Activated CD4-positive, CD25-positive, alpha-beta regulatory T cell (primary cell): ENCODE measurements around the gene UGT1A9.
"Not testable (repeated sequence)": the region's sequence is repeated elsewhere in the genome, so short reads cannot be mapped to it uniquely, and the experiment has no call there.

Experiments
- DNase-seq, 4 experiments: peaks; one replicate each; lab custom pipeline; 2025; lab: John Stamatoyannopoulos, UW

Gene UGT1A9

GRCh38 chr2:233711312-233712008, 39.8 kb downstream of the UGT1A9 start:
- peak; percentile 24 to 56 (median 28) for DNase-seq

GRCh38 chr2:233712611-233713261, 41.0 kb downstream of the UGT1A9 start, which contains the start of gene UGT1A5:
Gene UGT1A5 (plus strand): TSS chr2:233712907. CDS start chr2:233712992, 85 bp downstream.
- DNase-seq, result no peak

DNA sequence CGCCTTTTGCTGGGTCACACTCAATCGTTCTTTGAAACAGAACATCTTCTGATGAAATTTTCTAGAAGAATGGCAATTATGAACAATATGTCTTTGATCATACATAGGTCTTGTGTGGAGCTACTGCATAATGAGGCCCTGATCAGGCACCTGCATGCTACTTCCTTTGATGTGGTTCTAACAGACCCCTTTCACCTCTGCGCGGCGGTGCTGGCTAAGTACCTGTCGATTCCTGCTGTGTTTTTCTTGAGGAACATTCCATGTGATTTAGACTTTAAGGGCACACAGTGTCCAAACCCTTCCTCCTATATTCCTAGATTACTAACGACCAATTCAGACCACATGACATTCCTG, 41.5 kb downstream of the UGT1A9 start:
- DNase-seq, result no peak

DNA sequence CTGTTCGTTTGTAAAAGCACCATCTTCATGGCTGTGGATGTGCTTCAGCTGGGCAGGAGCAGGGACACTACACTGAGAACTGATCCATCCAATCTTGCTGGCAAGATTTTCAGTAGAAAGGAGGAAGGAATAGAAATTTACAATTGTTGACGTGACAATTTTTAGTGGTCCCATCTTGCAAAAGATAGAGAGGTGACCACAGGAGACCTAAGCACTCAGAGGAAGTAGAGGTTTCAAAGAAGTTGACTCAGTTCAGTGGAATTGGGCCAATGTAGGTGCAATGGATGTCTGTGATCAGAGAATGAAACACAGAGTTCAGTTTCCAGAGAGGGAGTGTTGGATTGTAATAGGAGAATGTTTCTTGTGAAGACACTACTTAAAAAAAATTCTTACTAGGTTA, 42.4 kb downstream of the UGT1A9 start:
- DNase-seq, result no peak

GRCh38 chr2:233718552-233718951, 46.9 kb downstream of the UGT1A9 start, which contains the start of gene UGT1A4:
Gene UGT1A4 (plus strand): TSS chr2:233718736. CDS start chr2:233718821, 85 bp downstream.
- no peak for DNase-seq

GRCh38 chr2:233728723-233729301, 57.1 kb downstream of the UGT1A9 start, which contains the start of gene UGT1A3:
Gene UGT1A3 (plus strand): TSS chr2:233729042. CDS start chr2:233729127, 85 bp downstream.
- DNase-seq, result no peak

DNA sequence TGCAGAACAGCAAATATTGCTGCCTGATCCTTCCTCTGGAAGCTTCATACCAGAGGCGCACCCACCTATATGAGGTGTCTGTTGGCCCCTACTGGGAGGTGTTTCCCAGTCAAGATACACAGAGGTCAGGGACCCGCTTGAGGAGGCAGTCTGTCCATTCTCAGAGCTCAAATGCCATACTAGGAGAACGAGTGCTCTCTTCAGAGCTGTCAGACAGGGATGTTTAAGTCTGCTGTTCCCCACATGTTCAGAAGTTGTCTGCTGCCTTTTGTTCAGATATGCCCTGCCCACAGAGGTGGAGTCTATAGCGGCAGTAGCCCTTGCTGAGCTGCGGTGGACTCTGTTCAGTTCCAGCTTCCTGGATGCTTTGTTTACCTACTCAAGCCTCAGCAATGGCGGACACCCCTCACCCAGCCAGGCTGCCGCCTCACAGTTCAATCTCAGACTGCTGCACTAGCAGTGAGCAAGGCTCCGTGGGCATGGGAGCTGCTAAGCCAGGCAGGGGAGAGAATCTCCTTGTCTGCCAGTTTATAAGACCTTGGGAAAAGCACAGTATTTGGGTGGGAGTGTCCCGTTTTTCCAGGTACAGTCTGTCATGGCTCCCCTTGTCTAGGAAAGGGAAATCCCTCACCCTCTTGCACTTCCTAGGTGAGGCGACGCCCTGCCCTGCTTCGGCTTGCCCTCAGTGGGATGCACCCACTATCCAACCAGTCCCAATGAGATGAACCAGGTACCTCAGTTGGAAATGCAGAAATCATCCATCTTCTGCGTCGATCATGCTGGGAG, 65.4 kb downstream of the UGT1A9 start:
- not testable (repeated sequence) for DNase-seq

DNA sequence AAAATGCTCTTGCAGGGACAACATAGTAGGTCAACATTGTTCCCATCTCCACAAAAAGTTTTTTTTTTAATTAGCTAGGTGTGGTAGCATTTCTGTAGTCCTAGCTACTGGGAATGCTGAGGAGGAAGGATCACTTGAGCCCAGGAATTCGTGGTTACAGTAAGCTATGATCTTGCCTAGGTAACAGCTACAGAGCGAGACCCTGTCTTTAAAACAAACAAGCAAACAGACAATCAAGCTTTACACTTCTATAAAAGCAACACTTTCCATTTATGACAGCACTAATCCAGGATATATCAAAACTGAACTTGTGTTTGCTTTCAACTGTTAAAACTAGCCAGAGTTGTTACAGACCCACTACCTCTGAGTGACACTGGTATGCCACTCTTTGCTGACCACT, 69.2 kb downstream of the UGT1A9 start:
- no peak for DNase-seq

DNA sequence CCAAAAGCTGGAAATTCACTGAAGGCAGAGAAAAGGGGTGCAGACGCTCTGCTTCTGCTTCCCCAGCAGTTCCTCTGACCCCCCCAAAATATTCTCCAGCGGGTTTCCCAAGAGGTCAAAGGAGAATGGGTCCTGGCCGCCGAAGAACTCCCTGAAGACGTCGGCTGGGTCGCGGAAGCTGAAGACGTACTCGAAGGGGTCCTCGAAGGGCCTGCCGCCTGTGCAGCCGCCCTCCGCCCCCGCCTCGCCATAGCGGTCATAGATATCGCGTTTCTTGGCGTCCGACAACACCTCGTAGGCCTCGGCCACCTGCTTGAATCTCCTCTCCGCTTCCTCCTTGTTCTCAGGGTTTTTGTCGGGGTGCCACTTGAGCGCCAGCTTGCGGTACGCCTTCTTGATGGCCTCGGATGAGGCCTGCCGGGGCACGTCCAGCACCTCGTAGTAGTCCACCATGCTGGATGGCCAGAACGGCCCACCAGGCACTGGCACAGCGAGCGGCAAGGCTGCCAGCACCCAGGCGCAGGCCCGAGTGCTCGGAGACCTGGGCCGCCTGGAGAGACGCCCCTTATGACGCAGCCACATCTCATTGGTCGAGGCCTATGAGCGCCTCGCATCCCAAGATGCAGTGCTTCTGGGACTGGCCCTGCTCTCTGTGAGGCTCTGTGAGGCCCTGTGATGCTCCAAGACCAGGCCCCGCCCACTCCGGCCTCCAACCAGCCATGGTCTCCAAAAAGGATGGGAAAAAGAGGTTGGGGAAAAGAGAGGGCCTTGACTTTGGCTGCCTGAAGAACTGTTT, 72.0 kb downstream of the UGT1A9 start:
- no peak for DNase-seq

- DNase-seq, result no peak
These were observed 73.5 kb downstream of the UGT1A9 start for GRCh38 chr2:233745073-233745755.

GRCh38 chr2:233745838-233746237, 74.1 kb downstream of the UGT1A9 start:
- DNase-seq, result not testable (repeated sequence)

- no peak for DNase-seq
These were observed 75.0 kb downstream of the UGT1A9 start for GRCh38 chr2:233746475-233747282.

- DNase-seq, result no peak
These were observed 75.5 kb downstream of the UGT1A9 start for GRCh38 chr2:233747283-233747544.

DNA sequence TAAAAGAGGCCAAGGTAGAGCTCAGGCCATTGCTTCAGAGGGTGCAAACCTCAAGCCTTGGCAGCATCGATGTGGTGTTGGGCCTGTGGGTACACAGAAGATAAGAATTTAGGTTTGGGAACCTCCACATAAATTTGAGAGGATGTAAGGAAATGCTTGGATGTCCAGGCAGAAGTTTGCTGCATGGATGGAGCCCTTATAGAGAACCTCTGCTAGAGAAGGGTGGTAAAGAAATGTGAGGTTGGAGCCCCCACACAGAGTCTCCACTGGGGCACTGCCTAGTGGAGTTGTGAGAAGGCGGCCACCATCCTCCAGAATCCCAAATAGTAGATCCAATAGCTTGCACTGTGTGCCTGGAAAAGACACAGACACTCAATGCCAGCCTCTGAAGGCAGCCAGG, 79.0 kb downstream of the UGT1A9 start:
- DNase-seq, result not testable (repeated sequence)

- not testable (repeated sequence) for DNase-seq
These were observed 79.7 kb downstream of the UGT1A9 start for GRCh38 chr2:233751212-233752009.

GRCh38 chr2:233754872-233755611, 83.3 kb downstream of the UGT1A9 start:
- no peak for DNase-seq

GRCh38 chr2:233756429-233757081, 84.9 kb downstream of the UGT1A9 start:
- DNase-seq, result no peak

DNA sequence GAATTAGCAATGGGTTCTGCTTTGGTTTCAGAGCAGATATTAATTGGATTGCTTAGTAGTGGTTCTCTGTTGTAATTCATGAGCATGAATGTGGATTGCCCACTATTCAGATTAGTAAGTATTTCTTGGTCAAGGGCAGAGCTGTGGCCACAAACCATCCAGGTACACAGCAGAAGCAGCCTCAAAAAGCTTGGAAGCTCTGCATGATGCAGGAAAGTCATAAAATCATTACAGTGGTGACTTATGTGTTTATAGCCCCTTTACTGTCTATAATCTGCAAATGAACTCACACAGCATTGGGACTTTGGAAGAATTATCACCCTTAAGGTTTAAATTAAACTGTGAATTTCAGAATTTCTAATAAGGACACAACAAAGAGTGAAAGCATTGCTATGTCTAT, 86.4 kb downstream of the UGT1A9 start:
- no peak for DNase-seq
